Body of pancreas (tissue), 4 donors: Measurements from ENCODE around the gene PLXNB3.
A peak's percentile ranks its signal among the peaks of the same experiment; 100 is the strongest.

ENCODE experiments used
- POLR2A ChIP-seq, 3 donors: fragments of 450-650 bp; IDR thresholded peaks; one replicate each; pipeline ENCODE4 v1.6.1; 2016; ENCODE audit warnings: antibody characterized with exemption in 3 of 3, mild to moderate bottlenecking in 2 of 3
- TF ChIP-seq, protein P1 (sequence below), 7 experiments: fragments of 450-650 bp in 4 of 7; fragments of 200-600 bp in 3 of 7; sonication (generic) in 3 of 7; IDR thresholded peaks; one replicate each; pipeline ENCODE4 v1.5.1; 2016 to 2019; ENCODE audit warnings: antibody characterized with exemption in 7 of 7

DNA sequence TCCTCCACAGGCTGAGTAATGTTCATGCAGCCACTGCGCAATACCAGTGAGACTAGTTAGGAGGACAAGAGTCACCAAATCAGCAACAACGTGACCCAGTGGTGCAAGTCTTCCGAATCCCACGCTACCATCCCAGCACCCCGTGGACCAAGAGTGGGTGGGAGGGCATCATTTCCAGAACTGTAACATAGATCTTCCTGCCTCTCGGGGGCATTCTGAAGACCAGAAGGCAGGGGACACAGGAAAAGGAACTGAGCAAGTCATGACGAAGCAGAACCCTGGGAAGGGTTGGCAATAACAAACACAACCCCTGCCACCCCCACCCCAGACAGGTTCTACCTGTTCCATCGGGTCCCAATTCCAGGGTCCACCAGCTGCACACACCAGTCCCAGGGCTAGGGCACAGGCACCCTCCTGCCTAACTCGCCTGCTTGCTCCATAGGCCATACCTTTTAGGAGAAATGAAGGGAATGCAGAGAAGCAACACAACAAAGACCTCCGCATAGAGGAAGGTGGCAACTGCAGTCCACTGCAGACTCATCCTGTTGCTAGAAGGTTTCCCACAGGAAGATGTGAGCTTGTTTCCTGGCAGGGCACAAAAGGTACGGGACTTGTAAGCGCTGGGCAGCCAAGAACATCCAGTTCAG is 41.2 kb upstream of the PLXNB3 start:
- TF ChIP-seq, protein P1, sequence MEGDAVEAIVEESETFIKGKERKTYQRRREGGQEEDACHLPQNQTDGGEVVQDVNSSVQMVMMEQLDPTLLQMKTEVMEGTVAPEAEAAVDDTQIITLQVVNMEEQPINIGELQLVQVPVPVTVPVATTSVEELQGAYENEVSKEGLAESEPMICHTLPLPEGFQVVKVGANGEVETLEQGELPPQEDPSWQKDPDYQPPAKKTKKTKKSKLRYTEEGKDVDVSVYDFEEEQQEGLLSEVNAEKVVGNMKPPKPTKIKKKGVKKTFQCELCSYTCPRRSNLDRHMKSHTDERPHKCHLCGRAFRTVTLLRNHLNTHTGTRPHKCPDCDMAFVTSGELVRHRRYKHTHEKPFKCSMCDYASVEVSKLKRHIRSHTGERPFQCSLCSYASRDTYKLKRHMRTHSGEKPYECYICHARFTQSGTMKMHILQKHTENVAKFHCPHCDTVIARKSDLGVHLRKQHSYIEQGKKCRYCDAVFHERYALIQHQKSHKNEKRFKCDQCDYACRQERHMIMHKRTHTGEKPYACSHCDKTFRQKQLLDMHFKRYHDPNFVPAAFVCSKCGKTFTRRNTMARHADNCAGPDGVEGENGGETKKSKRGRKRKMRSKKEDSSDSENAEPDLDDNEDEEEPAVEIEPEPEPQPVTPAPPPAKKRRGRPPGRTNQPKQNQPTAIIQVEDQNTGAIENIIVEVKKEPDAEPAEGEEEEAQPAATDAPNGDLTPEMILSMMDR (IDR thresholded peaks at IDR 0.05) = no peak
- peak in 1 of 3 donors; percentile 19 for TF ChIP-seq POLR2A (IDR thresholded peaks at IDR 0.05)
